T-helper 2 cell treated with Interferon-gamma antibody and Interleukin-4, amounts not matched to agents 5 μg/mL and 100 μg/mL, for 36 hours (primary cell): ENCODE data around the gene RAB30.
"Not testable (repeated sequence)": the region's sequence is repeated elsewhere in the genome, so short reads cannot be mapped to it uniquely, and the experiment has no call there.

Experiments used
- DNase-seq: peaks from one replicate; pipeline ENCODE4 v3.0.0; 2021; ENCODE audit warnings: low spot score
- H3K27ac Mint-ChIP-seq: one replicate; pipeline ENCODE4 v1.8.0; 2021; ENCODE audit warnings: mild to moderate bottlenecking, mixed read lengths
- H3K27me3 Mint-ChIP-seq: one replicate; pipeline ENCODE4 v1.8.0; 2021; ENCODE audit warnings: low read depth, mixed read lengths
- H3K36me3 Mint-ChIP-seq: one replicate; pipeline ENCODE4 v1.8.0; 2021; ENCODE audit warnings: low read depth, mixed read lengths
- H3K4me1 Mint-ChIP-seq: one replicate; pipeline ENCODE4 v1.8.0; 2021; ENCODE audit warnings: low read depth, mixed read lengths
- H3K4me3 Mint-ChIP-seq: one replicate; pipeline ENCODE4 v1.8.0; 2022; ENCODE audit warnings: mild to moderate bottlenecking, moderate library complexity, mixed read lengths
- H3K9me3 Mint-ChIP-seq: one replicate; pipeline ENCODE4 v1.8.0; 2021; ENCODE audit warnings: mixed read lengths

Gene RAB30

GRCh38 chr11:82967381-82967780 is 104.3 kb downstream of the RAB30 start:
- DNase-seq: no peak
- H3K36me3 Mint-ChIP-seq: peaks cover 5% of the 10 kb centered on the region
- peaks cover 6% of the 10 kb centered on the region for H3K9me3 Mint-ChIP-seq
- H3K27me3 Mint-ChIP-seq: peaks cover 3% of the 10 kb centered on the region
- no peak overlapping the region for H3K4me3 Mint-ChIP-seq
- no peak overlapping the region for H3K27ac Mint-ChIP-seq
- H3K4me1 Mint-ChIP-seq: peaks cover 10% of the 10 kb centered on the region

- Mint-ChIP-seq H3K4me1 (peaks cover 40% of the 10 kb centered on the region), H3K9me3 (peaks cover 15% of the 10 kb centered on the region), H3K36me3 (peaks cover 11% of the 10 kb centered on the region)
- H3K27ac Mint-ChIP-seq, H3K4me3 Mint-ChIP-seq, H3K27me3 Mint-ChIP-seq, DNase-seq: not testable (repeated sequence)
Measured at GRCh38 chr11:82962021-82962420, 109.7 kb downstream of the RAB30 start.

GRCh38 chr11:82960779-82961143 is 110.9 kb downstream of the RAB30 start:
- Mint-ChIP-seq H3K4me1 (peaks cover 50% of the 10 kb centered on the region), H3K27me3 (peaks cover 5% of the 10 kb centered on the region), H3K9me3 (peaks cover 16% of the 10 kb centered on the region), H3K36me3 (peaks cover 15% of the 10 kb centered on the region), H3K4me3 (peak overlapping the region; percentile 58), H3K27ac (peak overlapping the region; percentile 47)
- DNase-seq: no peak

GRCh38 chr11:82959987-82960778 is 111.5 kb downstream of the RAB30 start:
- peaks cover 55% of the 10 kb centered on the region for H3K4me1 Mint-ChIP-seq
- H3K9me3 Mint-ChIP-seq: peaks cover 20% of the 10 kb centered on the region
- peaks cover 18% of the 10 kb centered on the region for H3K36me3 Mint-ChIP-seq
- peak overlapping the region; percentile 58 for H3K4me3 Mint-ChIP-seq
- peaks cover 5% of the 10 kb centered on the region for H3K27me3 Mint-ChIP-seq
- peak; percentile 58 for DNase-seq
- peak overlapping the region; percentile 47 for H3K27ac Mint-ChIP-seq

GRCh38 chr11:82955736-82956453 is 115.8 kb downstream of the RAB30 start:
- peak overlapping the region; percentile 66 for H3K27ac Mint-ChIP-seq

GRCh38 chr11:82950502-82950901 is 121.2 kb downstream of the RAB30 start:
- not testable (repeated sequence) for DNase-seq, H3K27ac Mint-ChIP-seq, H3K4me3 Mint-ChIP-seq
- peaks cover 24% of the 10 kb centered on the region for H3K27me3 Mint-ChIP-seq
- peaks cover 14% of the 10 kb centered on the region for H3K4me1 Mint-ChIP-seq
- peaks cover 47% of the 10 kb centered on the region for H3K9me3 Mint-ChIP-seq
- H3K36me3 Mint-ChIP-seq: peaks cover 38% of the 10 kb centered on the region

More at GRCh38 chr11:82955736-82956453, 115.8 kb downstream of the RAB30 start:
- DNase-seq: peak; percentile 28
- H3K4me1 Mint-ChIP-seq: peaks cover 51% of the 10 kb centered on the region
- not testable (repeated sequence) for H3K27me3 Mint-ChIP-seq
- peak overlapping the region; percentile 41 for H3K4me3 Mint-ChIP-seq
- H3K9me3 Mint-ChIP-seq: peaks cover 47% of the 10 kb centered on the region
- peaks cover 46% of the 10 kb centered on the region for H3K36me3 Mint-ChIP-seq

GRCh38 chr11:82949352-82949751 is 122.3 kb downstream of the RAB30 start:
- no peak overlapping the region for H3K4me3 Mint-ChIP-seq
- no peak overlapping the region for H3K27ac Mint-ChIP-seq
- H3K9me3 Mint-ChIP-seq: peaks cover 36% of the 10 kb centered on the region
- H3K27me3 Mint-ChIP-seq: peaks cover 24% of the 10 kb centered on the region
- peaks cover 29% of the 10 kb centered on the region for H3K36me3 Mint-ChIP-seq
- peaks cover 4% of the 10 kb centered on the region for H3K4me1 Mint-ChIP-seq
- DNase-seq: no peak

GRCh38 chr11:82945682-82946081 is 126.0 kb downstream of the RAB30 start:
- Mint-ChIP-seq H3K36me3 (no peaks in the 10 kb centered on the region), H3K4me1 (no peaks in the 10 kb centered on the region), H3K9me3 (peaks cover 6% of the 10 kb centered on the region), H3K27me3 (peaks cover 15% of the 10 kb centered on the region), H3K4me3 (no peak overlapping the region), H3K27ac (no peak overlapping the region)
- DNase-seq: no peak

- H3K9me3 Mint-ChIP-seq, H3K4me1 Mint-ChIP-seq, DNase-seq, H3K36me3 Mint-ChIP-seq, H3K27ac Mint-ChIP-seq, H3K4me3 Mint-ChIP-seq: not testable (repeated sequence)
- peaks cover 15% of the 10 kb centered on the region for H3K27me3 Mint-ChIP-seq
Measured at GRCh38 chr11:82945041-82945440, 126.7 kb downstream of the RAB30 start.

GRCh38 chr11:82944198-82944597 is 127.5 kb downstream of the RAB30 start:
- no peak overlapping the region for H3K4me3 Mint-ChIP-seq
- H3K27me3 Mint-ChIP-seq: peaks cover 11% of the 10 kb centered on the region
- no peak overlapping the region for H3K27ac Mint-ChIP-seq

GRCh38 chr11:82943430-82943829 is 128.3 kb downstream of the RAB30 start:
- H3K9me3 Mint-ChIP-seq, H3K36me3 Mint-ChIP-seq, H3K4me3 Mint-ChIP-seq, H3K27ac Mint-ChIP-seq, H3K27me3 Mint-ChIP-seq, H3K4me1 Mint-ChIP-seq, DNase-seq: not testable (repeated sequence)

More at GRCh38 chr11:82944198-82944597, 127.5 kb downstream of the RAB30 start:
- Mint-ChIP-seq H3K36me3 (peaks cover 1% of the 10 kb centered on the region), H3K4me1 (no peaks in the 10 kb centered on the region), H3K9me3 (peaks cover 1% of the 10 kb centered on the region)
- no peak for DNase-seq

GRCh38 chr11:82942376-82942775 is 129.3 kb downstream of the RAB30 start:
- Mint-ChIP-seq H3K4me1 (no peaks in the 10 kb centered on the region), H3K36me3 (peaks cover 1% of the 10 kb centered on the region), H3K27ac (no peak overlapping the region), H3K9me3 (no peaks in the 10 kb centered on the region), H3K27me3 (peaks cover 10% of the 10 kb centered on the region), H3K4me3 (no peak overlapping the region)
- no peak for DNase-seq

GRCh38 chr11:82939456-82939855 is 132.2 kb downstream of the RAB30 start:
- H3K4me3 Mint-ChIP-seq: no peak overlapping the region
- no peak overlapping the region for H3K27ac Mint-ChIP-seq
- DNase-seq: no peak
- H3K27me3 Mint-ChIP-seq: no peaks in the 10 kb centered on the region
- no peaks in the 10 kb centered on the region for H3K9me3 Mint-ChIP-seq
- peaks cover 12% of the 10 kb centered on the region for H3K36me3 Mint-ChIP-seq
- peaks cover 3% of the 10 kb centered on the region for H3K4me1 Mint-ChIP-seq

GRCh38 chr11:82937554-82937953 is 134.1 kb downstream of the RAB30 start:
- Mint-ChIP-seq H3K27ac (no peak overlapping the region), H3K9me3 (no peaks in the 10 kb centered on the region), H3K4me3 (no peak overlapping the region), H3K27me3 (no peaks in the 10 kb centered on the region), H3K36me3 (peaks cover 29% of the 10 kb centered on the region), H3K4me1 (peaks cover 15% of the 10 kb centered on the region)
- DNase-seq: no peak
